IMR-90 (cell line): ENCODE measurements around the gene TRAPPC10. TPM values are rescaled to one million over a fixed set of nuclear protein-coding genes. Genes with fewer than 3 reads are reported as not detected.

Experiments used
- ATAC-seq: fragments of 200-7000 bp; cut with Tn5 transposase; 2 replicates; pipeline ENCODE4 v1.9.1; 2020; ENCODE audit warnings: low read depth, mild to moderate bottlenecking, moderate library complexity
- BruUV-seq: library from RNA; stranded (reverse); fragments of 400-500 nt; replicated peaks from 2 replicates; lab custom pipeline; 2021; lab: Mats Ljungman, UMichigan
- CTCF ChIA-PET: fragments of 300-600 bp; formaldehyde crosslinking; extraction: SDS; loops from one replicate; lab custom pipeline; 2021; ENCODE audit warnings: antibody characterized with exemption; lab: Yijun Ruan, JAX
- POLR2A ChIA-PET: fragments of 300-600 bp; sonication (Branson Sonifier 250); formaldehyde crosslinking; loops from one replicate; lab custom pipeline; 2022; ENCODE audit warnings: antibody characterized with exemption; ENCODE audit not compliant: unreplicated experiment; lab: Charles Lee
- DNase-seq: peaks from one replicate; pipeline ENCODE4 v3.0.0; 2013
- H2AFZ ChIP-seq: replicated peaks from 2 replicates; pipeline ENCODE3; 2013; ENCODE audit warnings: low read length, mild to moderate bottlenecking; ENCODE audit not compliant: poor library complexity
- H2AK5ac ChIP-seq: 2 replicates; pipeline ENCODE4 v1.6.1; 2013; ENCODE audit warnings: low read depth, low read length, inconsistent platforms
- H2AK9ac ChIP-seq: replicated peaks from 2 replicates; pipeline ENCODE3; 2013; ENCODE audit warnings: mild to moderate bottlenecking, low read depth, low read length, moderate library complexity; ENCODE audit not compliant: poor library complexity
- H2BK120ac ChIP-seq: 2 replicates; pipeline ENCODE4 v1.6.1; 2013; ENCODE audit warnings: low read depth, low read length, inconsistent platforms
- H2BK15ac ChIP-seq: 3 replicates; pipeline ENCODE4 v1.6.1; 2013; ENCODE audit warnings: low read depth, low read length, inconsistent platforms
- H2BK20ac ChIP-seq: 2 replicates; pipeline ENCODE4 v1.6.1; 2013; ENCODE audit warnings: low read depth, mild to moderate bottlenecking, inconsistent platforms, low read length, moderate library complexity
- H2BK5ac ChIP-seq: 2 replicates; pipeline ENCODE4 v1.6.1; 2013; ENCODE audit warnings: mild to moderate bottlenecking, low read depth, low read length, inconsistent platforms; ENCODE audit not compliant: poor library complexity, severe bottlenecking
- H3K14ac ChIP-seq: replicated peaks from 2 replicates; pipeline ENCODE4 v1.6.1; 2013; ENCODE audit warnings: low read depth, low read length, inconsistent platforms
- H3K18ac ChIP-seq: 2 replicates; pipeline ENCODE4 v1.6.1; 2013; ENCODE audit warnings: low read depth, low read length, control low read depth
- H3K23ac ChIP-seq: 2 replicates; pipeline ENCODE4 v1.6.1; 2013; ENCODE audit warnings: low read depth, low read length, inconsistent platforms
- H3K27ac ChIP-seq: 2 replicates; pipeline ENCODE4 v1.5.1; 2013; ENCODE audit warnings: mild to moderate bottlenecking, control low read depth, low read length; ENCODE audit not compliant: insufficient read depth
- H3K27me3 ChIP-seq: 2 replicates; pipeline ENCODE4 v1.6.1; 2013; ENCODE audit warnings: low read length; ENCODE audit not compliant: control insufficient read depth, insufficient read depth
- H3K36me3 ChIP-seq: 2 replicates; pipeline ENCODE4 v1.6.1; 2013; ENCODE audit warnings: low read length, mixed read lengths; ENCODE audit not compliant: control insufficient read depth, insufficient read depth
- H3K4ac ChIP-seq: 2 replicates; pipeline ENCODE4 v1.6.1; 2013; ENCODE audit warnings: low read depth, low read length, inconsistent platforms
- H3K4me1 ChIP-seq: 2 replicates; pipeline ENCODE4 v1.6.1; 2013; ENCODE audit warnings: low read length, mixed read lengths; ENCODE audit not compliant: control insufficient read depth, insufficient read depth
- H3K4me2 ChIP-seq: 2 replicates; pipeline ENCODE4 v1.6.1; 2013; ENCODE audit warnings: low read depth, mild to moderate bottlenecking, control low read depth, low read length, moderate library complexity
- H3K4me3 ChIP-seq: 2 replicates; pipeline ENCODE4 v1.5.1; 2013; ENCODE audit warnings: low read depth, mild to moderate bottlenecking, control low read depth, low read length, moderate library complexity; ENCODE audit not compliant: insufficient read depth
- H3K56ac ChIP-seq: 2 replicates; pipeline ENCODE4 v1.6.1; 2013; ENCODE audit warnings: low read length, inconsistent platforms; ENCODE audit not compliant: insufficient read depth; ENCODE audit errors: extremely low read depth
- H3K79me1 ChIP-seq, 2 experiments: 2 replicates each; pipeline ENCODE4 v1.6.1; 2013; ENCODE audit warnings: low read length in 2 of 2, inconsistent platforms in 1 of 2, low read depth in 1 of 2
- H3K9ac ChIP-seq: 2 replicates; pipeline ENCODE4 v1.6.1; 2013; ENCODE audit warnings: low read depth, low read length, control low read depth
- H3K9me1 ChIP-seq: 2 replicates; pipeline ENCODE4 v1.6.1; 2013; ENCODE audit warnings: low read length, inconsistent platforms; ENCODE audit not compliant: insufficient read depth
- H3K9me3 ChIP-seq: 2 replicates; pipeline ENCODE4 v1.6.1; 2013; ENCODE audit warnings: low read length; ENCODE audit not compliant: control insufficient read depth, insufficient read depth
- H4K20me1 ChIP-seq: 2 replicates; pipeline ENCODE4 v1.6.1; 2013; ENCODE audit warnings: low read length, inconsistent platforms; ENCODE audit not compliant: insufficient read depth
- H4K5ac ChIP-seq: 2 replicates; pipeline ENCODE4 v1.6.1; 2013; ENCODE audit warnings: mild to moderate bottlenecking, low read depth, low read length, control low read depth
- H4K8ac ChIP-seq, 2 experiments: 2 replicates each; pipeline ENCODE4 v1.6.1; 2013; ENCODE audit warnings: low read depth in 2 of 2, low read length in 2 of 2, control low read depth in 1 of 2, inconsistent platforms in 1 of 2
- H4K91ac ChIP-seq: 2 replicates; pipeline ENCODE4 v1.6.1; 2013; ENCODE audit warnings: low read depth, low read length, inconsistent platforms; ENCODE audit not compliant: insufficient read depth
- BHLHE40 ChIP-seq: fragments of 150-350 bp; IDR thresholded peaks from 2 replicates; pipeline ENCODE4 v1.6.1; 2016; ENCODE audit warnings: mild to moderate bottlenecking, low read depth, low read length
- MAFK ChIP-seq: IDR thresholded peaks from 2 replicates; pipeline ENCODE4 v1.6.1; 2012; ENCODE audit warnings: low read depth, low read length, improper control_type of control experiment
- POLR2A ChIP-seq: IDR thresholded peaks from 2 replicates; pipeline ENCODE4 v1.6.1; 2012; ENCODE audit warnings: mild to moderate bottlenecking, low read depth, low read length
- WGBS, 2 experiments: methylation state at CpG; one replicate each; pipeline versions ENCODE4 v1.1.5 to v1.1.7; 2013; ENCODE audit warnings: missing lambda C conversion rate in 2 of 2; ENCODE audit not compliant: insufficient read length in 1 of 2; ENCODE audit errors: extremely low coverage in 2 of 2; 5-methylcytosine and 5-hydroxymethylcytosine counted together
- dilution Hi-C: fragments of 300-500 bp; cut with HindIII; formaldehyde crosslinking; loops from one replicate; pipeline ENCODE4 v1.14.3; 2018; ENCODE audit warnings: low sequenced_read_pairs; ENCODE audit not compliant: unreplicated experiment
- in situ Hi-C: fragments of 300-500 bp; cut with MboI; formaldehyde crosslinking; loops from 3 replicates; pipeline ENCODE4 v1.14.3; 2019; ENCODE audit warnings: low sequenced_read_pairs, inconsistent platforms, mixed read lengths
- intact Hi-C: fragments of 100-400 bp; cut with micrococcal nuclease; formaldehyde crosslinking; loops from 2 replicates; pipeline ENCODE4 v1.10.0; 2022
- polyA plus RNA-seq, 3 experiments: library from polyadenylated mRNA; depleted of rRNA; stranded (reverse); fragments of >200 nt; gene quantifications; 2 replicates each; pipeline ENCODE4 v1.2.3, GENCODE V29; 2012; ENCODE audit warnings: low replicate concordance in 1 of 3
- total RNA-seq: library from RNA; depleted of rRNA; stranded (reverse); fragments of >200 nt; gene quantifications from 2 replicates; pipeline ENCODE4 v1.2.3, GENCODE V29; 2012
- TF ChIP-seq, protein P1 (sequence below): fragments of 150-350 bp; IDR thresholded peaks from 2 replicates; pipeline ENCODE4 v1.6.1; 2017; ENCODE audit warnings: mild to moderate bottlenecking, antibody characterized with exemption, low read length, low read depth
- TF ChIP-seq, protein P2 (sequence below): fragments of 150-350 bp; IDR thresholded peaks from 2 replicates; pipeline ENCODE4 v1.6.1; 2016; ENCODE audit warnings: low read depth, mild to moderate bottlenecking, low read length, moderate library complexity, borderline replicate concordance

TRAPPC10 gene
- total and polyA plus RNA-seq, 2 of the 4 experiments (the other 2 are of a cell fraction), result 17.8 to 18.1 TPM

DNA sequence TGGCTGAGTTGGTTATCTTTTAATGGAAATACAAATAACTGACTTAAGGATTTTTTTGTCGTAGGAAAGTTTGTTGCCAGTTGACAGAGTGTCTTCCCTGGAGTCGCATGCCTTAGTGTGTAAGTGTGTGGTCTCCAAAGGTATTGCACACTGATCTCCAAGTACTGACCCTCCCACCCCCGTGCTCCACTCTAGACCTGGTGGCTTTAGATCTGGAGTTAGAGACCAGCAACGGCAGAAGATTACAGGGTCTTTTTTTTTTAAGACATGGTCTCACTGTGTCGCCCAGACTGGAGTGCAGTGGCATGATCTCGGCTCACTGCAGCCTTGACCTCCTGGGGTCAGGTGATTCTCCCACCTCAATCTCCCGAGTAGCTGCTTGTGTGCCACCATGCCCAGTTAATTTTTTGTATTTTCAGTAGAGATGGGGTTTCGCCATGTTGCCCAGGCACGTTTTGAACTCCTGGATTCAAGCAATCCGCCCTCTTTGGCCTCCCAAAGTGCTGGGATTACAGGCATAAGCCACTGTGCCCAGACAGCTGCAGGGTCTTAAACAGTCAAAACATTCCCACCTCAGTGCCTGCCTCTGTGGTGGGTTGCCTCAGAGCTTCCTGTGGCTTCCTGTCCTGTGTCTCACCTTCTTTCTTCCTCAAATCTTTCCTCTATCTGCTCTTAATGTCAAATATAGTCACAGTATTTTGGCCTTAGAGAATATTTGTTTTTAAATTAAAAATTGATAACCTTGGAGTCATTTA lies 6.9 kb downstream of the TRAPPC10 start:
- no peak for DNase-seq
- Histone ChIP-seq H3K14ac (no peak overlapping the region), H3K36me3 (no peaks in the 10 kb centered on the region), H4K8ac (no peak overlapping the region), H3K9ac (no peak overlapping the region), H2BK20ac (no peak overlapping the region), H3K27me3 (no peaks in the 10 kb centered on the region), H2AFZ (no peak overlapping the region), H3K4ac (no peak overlapping the region), H4K5ac (no peak overlapping the region), H3K9me1 (peaks cover 9% of the 10 kb centered on the region; the same call in 1 of the 2 replicates), H3K79me1 (peaks cover 16 to 61% of the 10 kb centered on the region in 2 experiments), H3K4me3 (no peak overlapping the region), H2AK5ac (no peak overlapping the region), H4K91ac (no peak overlapping the region), H3K23ac (no peak overlapping the region), H3K4me2 (no peak overlapping the region), H2BK15ac (no peak overlapping the region), H4K20me1 (peaks cover 75% of the 10 kb centered on the region), H3K4me1 (peaks cover 2% of the 10 kb centered on the region), H2BK5ac (no peak overlapping the region), H2BK120ac (no peak overlapping the region), H3K9me3 (no peaks in the 10 kb centered on the region), H2AK9ac (no peak overlapping the region), H3K56ac (no peak overlapping the region), H3K27ac (no peak overlapping the region), H3K18ac (no peak overlapping the region)
- WGBS, 2 experiments, result 85% methylated on average over 5 of the region's 10 CpGs; no CpG with 5 or more reads in 1 of the 2 experiments
- in situ Hi-C loops (no loop called here), intact Hi-C loops (no loop called here), dilution Hi-C loops (no loop called here)
- TF ChIP-seq POLR2A (no peak), MAFK (no peak), BHLHE40 (no peak)
- TF ChIP-seq, protein P1, sequence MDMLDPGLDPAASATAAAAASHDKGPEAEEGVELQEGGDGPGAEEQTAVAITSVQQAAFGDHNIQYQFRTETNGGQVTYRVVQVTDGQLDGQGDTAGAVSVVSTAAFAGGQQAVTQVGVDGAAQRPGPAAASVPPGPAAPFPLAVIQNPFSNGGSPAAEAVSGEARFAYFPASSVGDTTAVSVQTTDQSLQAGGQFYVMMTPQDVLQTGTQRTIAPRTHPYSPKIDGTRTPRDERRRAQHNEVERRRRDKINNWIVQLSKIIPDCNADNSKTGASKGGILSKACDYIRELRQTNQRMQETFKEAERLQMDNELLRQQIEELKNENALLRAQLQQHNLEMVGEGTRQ, result no peak
- TF ChIP-seq, protein P2, sequence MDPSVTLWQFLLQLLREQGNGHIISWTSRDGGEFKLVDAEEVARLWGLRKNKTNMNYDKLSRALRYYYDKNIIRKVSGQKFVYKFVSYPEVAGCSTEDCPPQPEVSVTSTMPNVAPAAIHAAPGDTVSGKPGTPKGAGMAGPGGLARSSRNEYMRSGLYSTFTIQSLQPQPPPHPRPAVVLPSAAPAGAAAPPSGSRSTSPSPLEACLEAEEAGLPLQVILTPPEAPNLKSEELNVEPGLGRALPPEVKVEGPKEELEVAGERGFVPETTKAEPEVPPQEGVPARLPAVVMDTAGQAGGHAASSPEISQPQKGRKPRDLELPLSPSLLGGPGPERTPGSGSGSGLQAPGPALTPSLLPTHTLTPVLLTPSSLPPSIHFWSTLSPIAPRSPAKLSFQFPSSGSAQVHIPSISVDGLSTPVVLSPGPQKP, result no peak
- POLR2A ChIA-PET, result no interaction called here
- no TSS peak for BruUV-seq
- CTCF ChIA-PET, result no interaction called here
- no peak for ATAC-seq
